Islet of Langerhans (tissue), 1 donor: ENCODE results near the gene HOXB7.

Experiments
- FAIRE-seq: peaks from one replicate; lab custom pipeline; 2011; peaks lifted over from hg19 to GRCh38; lab: Jason Lieb, UNC

Gene HOXB7

GRCh38 chr17:48610282-48611211, at the start of gene HOXB7:
Gene HOXB7, minus strand, starts transcription at chr17:48611017. Its CDS starts 99 bp downstream, at chr17:48610918.
- FAIRE-seq: no peak

DNA sequence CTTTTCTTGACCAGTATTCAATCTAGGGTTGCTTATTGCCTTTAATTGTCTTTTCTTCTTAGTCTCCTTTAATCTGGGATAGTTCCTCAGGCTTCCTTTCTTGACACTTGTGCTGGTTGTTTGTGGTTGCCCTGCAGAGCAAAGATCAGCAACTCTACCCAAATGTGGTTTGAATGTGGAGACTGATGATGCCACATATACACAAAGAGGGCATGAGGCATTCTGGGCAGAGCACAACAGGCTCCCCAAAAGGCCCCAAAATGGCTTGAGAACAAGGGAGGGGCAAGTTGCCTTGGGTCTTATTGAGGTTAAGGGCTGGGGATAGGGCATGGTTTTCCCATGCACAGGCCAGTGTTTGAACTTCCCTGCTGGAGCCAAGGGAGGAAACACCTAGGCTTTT, 45.1 kb upstream of the HOXB7 start:
- no peak for FAIRE-seq

- FAIRE-seq: no peak
Measured at GRCh38 chr17:48649741-48650140, 38.9 kb upstream of the HOXB7 start.

DNA sequence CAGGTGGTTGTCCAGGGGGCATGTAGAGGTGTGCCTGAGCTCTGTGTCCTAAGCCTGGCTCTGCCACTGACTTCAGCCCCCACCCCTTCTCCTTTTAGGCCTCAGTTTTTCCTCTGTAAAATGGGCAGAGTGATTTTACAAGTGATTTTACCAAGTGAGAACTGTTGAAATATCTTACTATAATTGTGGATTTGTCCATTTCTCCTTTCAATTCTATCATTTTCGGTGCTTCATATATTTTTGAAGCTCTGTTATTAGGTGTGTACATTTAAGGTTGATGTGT, 37.1 kb upstream of the HOXB7 start:
- no peak for FAIRE-seq

DNA sequence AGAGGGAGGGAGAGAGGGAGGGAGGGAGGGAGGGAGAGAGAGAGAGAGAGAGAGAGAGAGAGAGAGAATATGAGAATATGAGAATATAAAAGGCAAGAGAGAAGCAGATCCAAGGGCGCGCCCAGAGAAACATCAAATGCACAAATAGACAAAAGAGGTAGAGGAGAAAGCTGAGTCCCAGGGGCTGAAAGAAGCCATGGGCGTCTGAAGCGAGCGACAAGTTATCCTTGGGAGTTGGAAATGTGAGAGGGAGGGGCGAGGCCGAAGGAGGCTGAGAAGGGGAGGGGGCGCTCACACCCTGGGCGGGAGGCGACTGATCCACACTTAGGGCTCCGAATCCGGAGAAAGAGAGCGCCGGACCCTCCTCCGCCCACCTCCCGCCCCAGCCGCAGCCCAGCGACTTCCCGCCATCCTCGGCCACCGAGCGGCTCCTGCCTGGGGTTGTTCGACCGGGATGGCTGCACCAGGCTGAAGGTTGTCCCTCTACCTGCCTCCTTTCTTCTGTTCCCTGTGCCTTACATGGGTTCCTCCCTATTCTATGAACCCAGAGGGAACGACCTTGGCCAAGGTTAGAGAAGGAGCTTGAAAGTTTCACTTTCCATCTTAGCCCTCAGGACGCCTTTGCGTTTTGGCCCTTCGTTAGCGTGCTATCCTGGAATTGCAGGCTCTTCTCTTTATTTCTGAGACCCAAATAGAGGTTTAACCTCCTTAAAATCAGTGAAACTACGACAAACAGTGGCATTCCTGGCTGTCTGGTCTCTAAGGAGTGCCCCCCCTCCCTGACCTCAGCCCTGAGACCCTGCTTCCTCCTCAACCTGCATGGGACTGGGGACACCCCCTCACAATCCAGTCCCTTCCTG, 36.5 kb upstream of the HOXB7 start:
- no peak for FAIRE-seq

- FAIRE-seq: no peak
Measured at GRCh38 chr17:48646183-48647102, 35.6 kb upstream of the HOXB7 start.

- no peak for FAIRE-seq
Measured at GRCh38 chr17:48645639-48646182, 34.9 kb upstream of the HOXB7 start.

DNA sequence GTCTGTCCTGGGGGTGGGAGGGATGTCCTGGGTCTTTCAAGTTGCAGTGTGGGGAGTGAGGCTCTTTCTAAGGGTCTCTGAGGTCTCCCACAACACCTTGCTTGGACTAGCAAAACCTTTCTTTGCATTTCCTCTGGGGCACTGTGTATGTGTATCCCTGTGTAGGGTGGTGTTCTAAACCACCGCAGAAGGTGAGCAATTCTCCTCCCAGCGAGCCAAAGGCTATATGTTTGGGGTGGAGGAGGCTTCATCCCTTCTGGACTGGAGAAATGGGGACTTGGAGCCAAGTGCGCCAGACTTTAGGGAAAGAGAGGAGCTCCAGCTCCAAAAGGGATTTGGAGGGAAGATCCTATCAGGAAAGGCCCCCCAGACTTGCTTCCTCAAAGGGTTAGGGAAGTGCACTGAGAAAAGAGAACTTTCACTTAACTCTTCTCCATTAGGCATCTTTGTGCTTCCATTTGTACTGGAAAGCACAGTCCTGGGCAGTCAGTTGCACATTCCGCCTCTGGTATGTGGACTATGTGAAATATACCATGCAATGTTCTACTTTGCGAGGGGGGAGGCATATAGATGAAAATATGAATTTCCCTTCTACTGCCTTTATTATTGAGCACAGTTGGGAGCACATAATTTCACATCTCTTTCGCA, 34.2 kb upstream of the HOXB7 start:
- FAIRE-seq: no peak

GRCh38 chr17:48644159-48644558, 33.3 kb upstream of the HOXB7 start:
- FAIRE-seq: no peak

- no peak for FAIRE-seq
Measured at GRCh38 chr17:48643697-48644012, 32.8 kb upstream of the HOXB7 start.

DNA sequence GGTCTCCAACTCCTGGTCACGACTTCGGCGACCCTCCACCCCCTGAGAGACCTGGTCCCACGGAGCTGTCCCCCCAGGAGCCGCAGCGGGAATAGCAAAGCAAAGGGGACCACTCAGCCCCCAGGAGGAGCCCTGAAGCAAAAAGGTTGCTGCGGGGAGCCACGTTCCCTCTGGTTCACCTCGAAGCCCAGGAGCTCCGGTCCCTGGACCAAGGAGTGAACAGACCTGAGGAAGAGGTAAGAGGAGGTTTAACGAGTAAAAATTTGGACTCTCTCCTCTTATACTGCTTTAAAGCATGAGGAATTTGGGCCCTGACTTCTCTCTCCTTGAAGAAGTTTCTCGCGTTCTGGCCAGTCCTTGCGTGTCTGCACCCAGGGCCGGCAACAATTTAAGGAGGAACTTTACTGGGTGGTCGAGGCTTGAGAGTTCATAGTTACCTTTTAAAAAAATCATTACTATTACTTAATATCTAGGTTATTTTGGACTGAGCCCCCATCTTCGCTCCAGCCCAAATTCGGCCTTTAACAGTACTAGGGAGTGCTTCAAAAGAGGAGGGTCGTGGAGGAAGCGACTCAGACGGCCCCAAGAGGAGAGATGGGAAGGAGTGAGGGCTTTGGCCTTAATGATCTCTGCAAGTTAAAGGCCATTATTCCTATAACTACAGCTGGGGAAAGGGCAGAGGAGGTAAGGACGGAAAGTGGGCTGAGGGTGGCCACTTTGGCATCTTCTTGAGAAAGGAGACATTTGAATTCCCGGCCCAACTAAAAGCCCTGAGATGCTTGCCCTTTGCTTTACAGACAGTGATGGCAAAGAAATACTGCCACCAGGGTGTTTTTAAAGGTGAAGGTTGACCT, 32.3 kb upstream of the HOXB7 start:
- FAIRE-seq: no peak

GRCh38 chr17:48642059-48642842, 31.4 kb upstream of the HOXB7 start:
- FAIRE-seq: no peak

DNA sequence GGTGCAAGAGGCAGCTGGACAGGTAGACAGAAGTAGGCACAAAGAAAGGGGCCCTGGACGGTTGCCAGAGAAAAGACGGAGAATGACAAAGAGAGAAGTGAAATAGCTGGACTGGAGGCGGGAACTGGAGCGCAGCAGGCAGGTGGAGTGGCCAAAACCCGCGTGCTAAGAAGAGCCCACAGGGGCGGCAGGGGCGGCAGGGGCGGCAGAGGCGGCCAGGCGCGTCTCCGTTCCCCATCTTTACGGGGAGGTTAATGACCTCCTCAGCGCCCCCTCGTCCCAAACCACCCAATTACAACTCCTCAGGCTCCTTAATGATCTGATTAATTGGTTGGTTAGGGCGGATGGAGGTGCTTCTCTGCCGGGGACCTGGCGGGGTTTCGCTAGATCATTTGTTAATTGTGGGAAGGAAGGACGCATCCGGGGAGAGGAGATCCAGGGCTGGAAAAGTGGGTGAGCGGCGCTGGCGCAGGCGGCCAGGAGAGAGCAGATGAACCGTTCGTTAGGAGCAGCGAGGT, 30.8 kb upstream of the HOXB7 start:
- FAIRE-seq: no peak

DNA sequence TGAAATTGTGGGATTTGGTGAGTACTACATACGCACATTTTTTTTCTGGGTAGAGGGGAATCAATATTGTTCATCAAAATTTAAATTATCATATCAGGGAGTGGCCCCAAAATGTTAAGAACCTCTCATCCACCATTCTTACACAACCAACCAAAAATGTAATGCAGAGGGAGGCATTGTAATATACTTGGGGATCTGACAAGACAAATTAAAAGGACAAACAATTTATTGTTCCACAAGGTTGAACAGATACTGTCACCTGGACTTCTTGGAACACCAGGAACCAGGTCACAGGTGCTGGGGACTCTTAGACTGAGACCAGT, 30.0 kb upstream of the HOXB7 start:
- no peak for FAIRE-seq

- FAIRE-seq: no peak
Measured at GRCh38 chr17:48639982-48640857, 29.4 kb upstream of the HOXB7 start.

- FAIRE-seq: no peak
Measured at GRCh38 chr17:48639136-48639535, 28.3 kb upstream of the HOXB7 start.

DNA sequence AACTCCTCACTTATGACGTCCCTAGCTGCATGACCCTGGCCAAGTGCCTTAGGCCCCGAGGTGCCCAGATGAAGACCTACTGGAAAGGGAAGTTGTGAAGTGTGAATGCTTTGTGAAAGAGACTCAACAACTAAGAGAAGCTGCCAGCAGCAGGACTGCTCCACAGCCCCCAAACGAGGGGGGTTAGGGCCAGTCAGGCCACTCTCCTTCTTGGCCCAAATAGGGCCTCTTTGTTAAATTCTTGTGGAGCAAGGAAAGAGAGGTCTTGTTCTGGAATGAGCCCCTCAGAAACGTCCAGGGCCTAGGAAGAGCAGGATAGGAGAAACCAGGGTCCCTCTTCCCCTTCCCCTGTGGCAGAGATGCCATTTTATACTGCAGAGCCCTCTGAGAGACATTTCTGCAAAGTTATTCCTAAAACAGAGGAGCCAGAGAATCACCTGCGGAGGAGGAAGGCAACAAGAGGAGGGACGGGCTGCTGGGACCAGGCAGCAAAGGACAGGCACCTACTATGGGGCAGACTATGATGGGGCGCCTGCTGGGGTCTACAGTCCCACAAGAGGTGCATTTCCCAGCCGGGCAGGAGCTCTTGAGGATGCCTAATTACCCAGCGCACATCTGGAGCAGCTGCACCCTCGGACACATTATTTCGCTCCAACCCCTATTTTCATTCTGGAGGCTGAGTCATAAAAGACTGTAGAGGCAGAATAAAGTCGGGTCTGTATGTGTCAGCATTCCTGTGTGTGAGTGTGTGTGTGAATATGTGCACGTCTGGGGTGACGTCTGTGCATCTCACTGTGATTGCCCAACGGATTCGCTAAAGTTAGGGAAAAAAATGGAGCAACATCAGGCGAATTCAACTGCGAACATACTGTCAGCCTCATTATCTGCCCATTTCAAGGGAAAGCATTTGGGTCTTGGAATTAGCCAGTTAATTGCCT, 26.8 kb upstream of the HOXB7 start:
- no peak for FAIRE-seq
